ENCODE data around the gene FNDC8.
"Not testable (repeated sequence)": the region's sequence is repeated elsewhere in the genome, so short reads cannot be mapped to it uniquely, and the experiment has no call there.

Gene FNDC8

GRCh38 chr17:35097776-35098175 lies 23.6 kb upstream of the FNDC8 start:
- no peak for DNase-seq (ENCODE audit: low read depth)
- H3K4me3 ChIP-seq (replicated peaks; ENCODE audit: low read depth, low read length), result no peak overlapping the region
- TF ChIP-seq CTCF (IDR thresholded peaks at IDR 0.05; ENCODE audit: low read length, missing control alignments), result no peak

- TF ChIP-seq CTCF (IDR thresholded peaks at IDR 0.05; ENCODE audit: low read length, missing control alignments), result no peak
- DNase-seq (ENCODE audit: low read depth), result no peak
- no peak overlapping the region for H3K4me3 ChIP-seq (replicated peaks; ENCODE audit: low read depth, low read length)
Observed at GRCh38 chr17:35099908-35100307, 21.5 kb upstream of the FNDC8 start.

- DNase-seq (ENCODE audit: low read depth), result no peak
- TF ChIP-seq CTCF (IDR thresholded peaks at IDR 0.05; ENCODE audit: low read length, missing control alignments), result no peak
- no peak overlapping the region for H3K4me3 ChIP-seq (replicated peaks; ENCODE audit: low read depth, low read length)
Observed at GRCh38 chr17:35101036-35101435, 20.4 kb upstream of the FNDC8 start.

GRCh38 chr17:35101725-35102124 lies 19.7 kb upstream of the FNDC8 start:
- TF ChIP-seq CTCF (IDR thresholded peaks at IDR 0.05; ENCODE audit: low read length, missing control alignments), result no peak
- H3K4me3 ChIP-seq (replicated peaks; ENCODE audit: low read depth, low read length), result no peak overlapping the region
- no peak for DNase-seq (ENCODE audit: low read depth)

- no peak for DNase-seq (ENCODE audit: low read depth)
- H3K4me3 ChIP-seq (replicated peaks; ENCODE audit: low read depth, low read length), result no peak overlapping the region
- no peak for TF ChIP-seq CTCF (IDR thresholded peaks at IDR 0.05; ENCODE audit: low read length, missing control alignments)
Observed at GRCh38 chr17:35103271-35103670, 18.1 kb upstream of the FNDC8 start.

GRCh38 chr17:35104844-35105450 lies 16.5 kb upstream of the FNDC8 start:
- no peak for TF ChIP-seq CTCF (IDR thresholded peaks at IDR 0.05; ENCODE audit: low read length, missing control alignments)
- DNase-seq (ENCODE audit: low read depth), result no peak
- no peak overlapping the region for H3K4me3 ChIP-seq (replicated peaks; ENCODE audit: low read depth, low read length)

GRCh38 chr17:35110791-35111190 lies 10.6 kb upstream of the FNDC8 start:
- DNase-seq (ENCODE audit: low read depth); H3K4me3 ChIP-seq (replicated peaks; ENCODE audit: low read depth, low read length): not testable (repeated sequence)
